Inflammatory macrophage treated with lipopolysaccharide for 1 hour (primary cell): Measurements from ENCODE around the gene OR5B3.
"Not testable (repeated sequence)": the region's sequence is repeated elsewhere in the genome, so short reads cannot be mapped to it uniquely, and the experiment has no call there.

Experiments
- DNase-seq, 2 donors: peaks; one replicate each; pipeline ENCODE4 v3.0.0-alpha.2; 2020 to 2022

OR5B3 gene

DNA sequence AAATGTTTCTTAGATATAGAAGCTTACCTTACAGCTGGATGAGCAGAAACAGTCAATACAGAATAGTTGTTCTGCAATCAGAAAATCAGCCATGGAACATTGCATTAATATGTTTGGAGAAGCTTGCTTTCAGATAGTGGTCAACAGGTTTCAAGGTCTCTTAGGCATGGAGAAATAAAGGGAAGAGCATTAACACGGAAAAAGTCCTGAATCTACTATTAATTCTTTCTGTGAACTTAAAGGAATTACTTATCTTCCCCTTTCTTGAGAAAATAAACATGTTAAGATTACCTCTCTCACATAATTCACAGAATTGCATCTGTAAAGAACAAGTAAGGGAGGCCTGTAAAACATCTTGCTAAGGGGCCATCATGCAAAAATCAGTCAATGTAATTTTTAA lies at the start of gene OR5B3:
Gene OR5B3, minus strand, starts transcription at position 101 of the 400 bp plus-strand sequence. CDS start 3,465 bp downstream, outside the sequence.
- DNase-seq, result no peak

DNA sequence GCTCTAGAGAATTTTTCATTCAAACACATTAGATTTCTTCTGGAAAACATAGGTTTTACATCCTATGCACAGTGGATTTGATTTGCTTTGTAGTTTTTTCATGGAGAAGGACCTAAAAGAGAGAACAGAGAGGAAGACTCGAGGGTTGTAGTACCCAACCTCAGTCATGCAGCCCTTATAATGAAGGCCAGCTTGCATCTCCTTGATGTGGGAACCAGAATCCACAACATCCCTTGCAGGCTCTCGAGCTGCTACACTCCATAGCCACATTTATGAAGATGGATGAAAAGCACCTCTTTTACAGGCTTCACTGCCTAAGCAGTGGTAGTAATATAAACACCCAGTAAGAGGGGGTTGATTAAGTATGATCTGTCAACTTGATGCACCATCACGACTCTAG lies 44.9 kb upstream of the OR5B3 start:
- no peak for DNase-seq

DNA sequence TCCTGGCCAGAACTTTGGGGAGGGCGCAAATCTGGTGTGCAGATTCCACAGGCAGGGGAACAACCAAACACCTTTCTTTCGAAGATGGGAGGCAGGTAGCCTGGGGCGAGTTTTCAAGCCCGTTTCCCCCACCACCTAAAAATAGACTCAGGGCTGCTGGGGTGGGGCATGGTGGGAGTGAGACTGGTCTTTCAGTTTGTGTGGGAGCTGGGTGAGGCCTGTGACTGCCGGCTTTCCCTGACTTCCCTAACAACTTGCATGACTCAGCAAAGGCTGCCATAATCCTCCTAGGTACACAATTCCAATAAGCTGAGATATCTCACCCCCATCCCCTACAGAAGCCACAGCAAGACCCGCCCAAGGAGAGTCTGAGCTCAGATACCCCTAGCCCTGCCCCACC lies 39.6 kb upstream of the OR5B3 start:
- DNase-seq, result no peak

DNA sequence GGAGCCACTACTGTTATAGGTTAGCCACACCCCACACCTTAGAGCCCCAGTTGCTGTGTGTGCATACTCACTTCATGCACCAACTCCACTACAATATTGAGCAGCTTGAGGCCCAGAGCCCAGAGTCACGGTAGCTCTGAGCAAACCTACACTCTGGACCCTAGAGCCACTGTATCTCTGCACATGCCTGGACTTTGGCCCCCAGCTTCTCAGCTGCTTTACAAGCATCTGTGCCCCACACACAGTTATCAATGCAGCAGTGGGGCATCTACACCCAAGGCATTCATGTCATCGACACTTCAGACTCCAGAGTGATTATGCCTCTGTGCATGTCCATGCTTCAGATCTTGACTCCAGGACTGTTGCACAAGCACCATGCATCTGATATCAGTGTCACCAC lies 37.6 kb upstream of the OR5B3 start:
- no peak for DNase-seq

DNA sequence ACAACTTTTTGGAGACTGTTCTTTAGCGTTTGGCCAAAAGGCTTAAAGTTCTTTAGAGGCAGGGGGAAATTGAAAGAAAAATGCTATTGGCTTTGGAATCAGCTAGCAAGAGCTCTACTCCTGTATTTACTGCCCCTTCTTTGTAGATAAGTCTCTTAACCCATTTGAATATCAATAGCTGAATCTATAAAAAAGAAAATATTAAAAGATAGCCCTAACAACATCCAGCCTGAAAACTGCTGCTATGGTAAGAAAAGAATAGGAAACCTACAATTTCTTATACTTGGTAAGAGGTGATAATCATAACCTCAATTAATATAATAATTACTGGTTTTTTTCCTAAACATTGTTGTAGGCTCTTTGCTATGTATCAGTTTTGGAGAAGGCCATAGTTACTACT lies 35.5 kb upstream of the OR5B3 start, which contains the start of gene OR5B12:
Gene OR5B12, minus strand, starts transcription at position 101 of the 400 bp plus-strand sequence. CDS start 2,085 bp downstream, outside the sequence.
- no peak for DNase-seq

DNA sequence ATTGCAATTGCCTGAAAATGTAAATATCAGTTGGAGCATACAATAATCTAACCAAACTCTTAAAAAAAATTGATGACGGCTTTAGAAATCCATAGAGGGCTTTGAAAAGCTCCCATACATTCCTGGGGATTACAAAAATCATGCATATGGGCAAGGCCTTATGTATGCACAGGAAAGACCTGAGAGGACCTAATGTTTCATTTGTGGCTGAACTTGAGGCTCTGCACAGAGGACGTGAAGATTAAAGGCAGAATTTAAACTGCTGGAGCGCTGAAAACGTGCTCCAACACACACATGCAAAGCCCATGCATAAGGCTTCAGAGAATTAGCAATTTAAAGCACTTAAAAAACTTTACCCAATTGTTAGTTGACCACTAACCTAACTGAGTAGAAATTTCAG lies 31.8 kb upstream of the OR5B3 start:
- DNase-seq, result no peak

DNA sequence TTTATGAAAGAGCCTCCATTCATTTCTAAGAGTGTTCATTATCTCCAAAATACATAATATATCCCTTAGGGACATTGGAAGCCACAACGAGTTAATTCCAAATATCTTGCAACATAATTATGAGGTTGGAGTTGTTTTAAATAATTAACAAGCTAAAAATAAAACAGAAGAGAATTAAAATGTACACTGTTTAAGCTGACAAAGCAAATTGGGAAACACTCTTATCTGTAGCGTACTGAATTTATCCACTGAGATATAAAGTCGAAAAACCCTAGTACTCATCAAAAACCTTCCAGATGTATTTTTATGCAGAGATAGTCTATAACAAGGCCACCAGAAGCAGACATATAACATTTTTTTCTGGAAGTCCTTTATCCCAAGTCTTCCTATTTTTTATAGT lies 27.5 kb upstream of the OR5B3 start:
- no peak for DNase-seq

DNA sequence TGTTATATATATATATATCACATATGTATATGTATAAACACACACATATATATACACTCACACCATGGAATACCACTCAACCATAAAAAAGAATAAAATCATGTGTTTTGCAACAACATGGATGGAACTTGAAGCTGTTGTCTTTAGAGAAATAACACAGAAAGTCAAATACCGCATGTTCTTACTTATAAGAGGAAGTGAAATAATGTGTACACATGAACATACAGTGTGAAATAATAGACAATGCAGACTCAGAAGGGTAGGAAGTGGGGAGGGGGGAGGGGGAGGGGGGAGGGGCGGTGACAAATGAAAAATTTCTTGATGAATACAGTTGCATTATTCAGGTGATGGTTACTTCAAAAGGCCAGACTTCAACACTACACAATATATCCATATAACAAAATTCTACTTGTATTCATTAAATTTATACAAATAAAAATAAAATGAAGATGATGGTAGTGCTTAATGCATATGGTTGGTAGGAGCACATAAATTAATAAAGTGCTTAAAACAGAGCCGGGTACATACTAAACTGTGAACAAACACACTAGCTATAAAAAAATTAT lies 27.0 kb upstream of the OR5B3 start:
- no peak for DNase-seq

DNA sequence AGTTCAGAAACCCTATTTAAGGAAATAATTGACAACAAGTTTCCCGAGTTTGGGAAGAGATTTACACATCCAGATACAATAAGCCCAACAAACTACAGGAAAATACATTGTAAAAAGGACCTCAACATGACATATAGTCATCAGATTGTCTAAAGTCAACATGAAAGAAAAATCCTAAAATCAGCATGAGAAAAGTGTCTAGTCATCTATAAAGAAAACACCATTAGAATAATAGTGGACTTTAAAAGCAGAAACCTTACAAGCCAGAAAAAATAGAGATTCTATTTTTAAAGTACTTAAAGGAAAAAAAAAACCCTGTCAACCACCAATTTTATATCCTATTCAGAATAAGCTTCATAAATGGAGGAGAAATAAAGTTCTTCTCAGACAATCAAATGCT lies 22.6 kb upstream of the OR5B3 start:
- DNase-seq, result no peak

DNA sequence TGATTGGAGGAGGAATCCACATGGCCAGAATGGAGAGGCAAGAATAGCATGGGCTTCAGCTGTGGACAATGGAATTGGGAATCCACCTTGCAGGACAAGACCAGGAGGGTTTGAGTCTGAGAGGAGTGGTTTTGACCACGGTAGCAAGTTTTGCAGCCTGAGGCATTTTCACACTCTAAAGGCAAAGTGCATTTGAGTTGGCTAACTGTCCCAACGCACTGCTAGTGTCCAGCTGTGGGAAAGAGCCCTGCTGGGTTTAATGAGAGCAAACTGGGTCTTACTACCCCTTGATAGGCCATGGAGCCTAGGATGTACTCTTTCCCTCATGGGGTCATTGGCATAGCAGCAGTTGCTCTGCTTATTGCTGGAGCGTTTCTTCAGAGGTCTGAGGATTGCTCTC lies 21.3 kb upstream of the OR5B3 start, which contains the start of gene OR5B2:
Gene OR5B2, minus strand, starts transcription at position 101 of the 400 bp plus-strand sequence. CDS start 4,860 bp downstream, outside the sequence.
- DNase-seq, result no peak

DNA sequence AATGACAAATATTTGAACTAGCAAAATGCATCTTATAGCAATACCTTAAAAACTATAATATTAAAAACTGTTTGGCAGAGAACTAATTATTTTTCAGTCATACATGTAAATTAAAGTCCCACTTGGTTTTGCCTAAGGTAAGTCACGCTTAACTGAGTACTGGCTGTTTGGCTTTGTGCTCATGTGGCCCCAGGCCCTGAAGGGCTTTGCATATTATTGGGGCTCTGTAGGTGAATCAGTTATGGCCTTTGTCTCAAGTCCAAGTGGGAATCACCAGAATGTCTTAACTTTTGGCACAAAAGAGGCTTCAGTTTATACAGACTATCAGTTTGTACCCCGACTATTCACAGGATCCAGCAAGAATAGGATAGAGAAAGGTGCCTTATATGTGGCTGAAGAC lies 7.1 kb downstream of the OR5B3 start:
- not testable (repeated sequence) for DNase-seq

DNA sequence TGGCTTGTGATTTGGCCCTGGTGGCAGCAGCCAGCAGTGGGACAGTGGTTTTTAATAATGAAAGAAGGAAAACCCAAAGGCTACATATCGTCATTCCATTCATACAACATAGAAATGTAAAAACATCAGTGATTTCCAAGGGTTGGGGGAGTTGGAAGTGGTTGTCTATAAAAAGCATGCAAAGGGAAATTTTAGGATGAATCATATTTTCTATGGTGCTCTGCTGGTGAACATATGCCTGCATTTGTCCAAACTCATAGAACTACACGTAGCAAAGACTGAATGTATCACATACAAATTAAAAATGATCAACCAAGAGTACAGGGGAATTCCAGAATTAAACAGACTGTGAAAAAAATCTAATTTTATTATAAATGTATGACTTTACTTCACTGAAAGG lies 11.1 kb downstream of the OR5B3 start:
- DNase-seq, result no peak

DNA sequence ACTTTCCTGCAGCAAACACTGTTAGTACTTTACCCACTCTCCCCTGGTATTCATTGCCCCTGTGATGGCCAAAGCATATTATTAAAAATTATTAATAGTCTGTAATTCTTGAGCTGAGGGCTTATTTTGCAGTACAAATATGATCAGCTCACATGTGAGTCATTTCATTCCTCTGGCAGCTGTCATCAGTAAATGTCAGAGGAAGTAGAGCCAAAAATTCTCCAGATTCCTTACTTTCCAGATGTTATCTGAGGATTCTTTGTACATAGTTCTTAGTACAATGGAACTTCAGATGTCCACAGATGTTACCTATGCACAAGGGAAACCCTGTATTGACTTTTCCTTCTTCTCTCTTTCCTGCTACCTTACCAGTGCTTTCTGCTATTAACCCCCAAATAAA lies 12.5 kb downstream of the OR5B3 start:
- no peak for DNase-seq

DNA sequence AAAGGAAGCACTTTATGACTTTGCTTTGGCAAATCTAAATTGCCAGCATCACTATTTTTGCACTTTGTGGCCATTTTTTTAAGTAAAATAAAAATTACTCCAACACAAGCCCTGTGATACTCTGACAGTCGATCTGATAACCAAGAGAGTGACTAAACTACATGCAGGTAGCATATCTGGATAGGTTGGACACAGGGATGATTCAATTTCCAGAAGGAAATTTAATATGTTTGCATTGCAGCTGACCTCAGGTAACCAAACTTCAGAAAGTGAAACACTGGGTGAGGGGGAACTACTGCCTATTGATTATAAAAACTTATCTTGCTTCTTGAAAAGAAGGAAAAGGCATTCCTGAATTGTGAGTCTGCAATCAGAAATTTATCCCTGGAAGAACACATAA lies 13.9 kb downstream of the OR5B3 start:
- DNase-seq, result no peak

DNA sequence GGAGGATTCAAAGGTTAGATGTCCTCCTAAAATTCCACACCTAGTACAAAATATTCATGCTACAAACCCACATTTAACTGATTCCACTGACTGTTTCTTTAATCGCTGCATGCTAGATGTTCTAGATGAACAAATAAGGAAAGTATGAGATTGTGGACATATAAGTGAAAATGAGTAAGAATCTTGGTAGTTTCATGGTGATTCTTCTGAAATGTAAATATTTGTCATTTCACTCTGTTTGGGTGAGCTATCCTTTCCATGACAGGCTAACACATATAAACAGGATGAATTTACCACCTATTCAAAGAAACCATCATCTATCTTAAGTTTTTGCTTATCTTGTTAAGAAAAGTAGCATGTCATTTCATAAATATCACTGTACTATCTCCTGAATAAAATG lies 14.8 kb downstream of the OR5B3 start:
- no peak for DNase-seq

DNA sequence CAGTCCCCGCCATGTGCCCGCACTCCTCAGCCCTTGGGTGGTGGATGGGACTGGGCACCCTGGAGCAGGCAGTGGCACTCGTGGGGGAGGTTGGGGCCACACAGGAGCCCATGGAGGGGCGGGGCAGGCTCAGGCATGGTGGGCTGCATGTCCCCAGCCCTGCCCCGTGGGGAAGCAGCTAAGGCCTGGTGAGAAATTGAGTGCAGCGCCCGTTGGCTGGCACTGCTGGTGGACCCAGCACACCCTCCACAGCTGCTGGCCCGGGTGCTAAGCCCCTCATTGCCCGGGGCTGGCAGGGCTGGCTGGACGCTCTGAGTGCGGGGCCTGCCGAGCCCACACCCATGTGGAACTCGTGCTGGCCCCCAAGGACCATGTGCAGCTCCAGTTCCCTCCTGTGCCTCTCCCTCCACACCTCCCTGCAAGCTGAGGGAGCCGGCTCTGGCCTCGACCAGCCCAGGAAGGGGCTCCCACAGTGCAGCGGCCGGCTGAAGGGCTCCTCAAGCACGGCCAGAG lies 16.1 kb downstream of the OR5B3 start:
- DNase-seq, result no peak

DNA sequence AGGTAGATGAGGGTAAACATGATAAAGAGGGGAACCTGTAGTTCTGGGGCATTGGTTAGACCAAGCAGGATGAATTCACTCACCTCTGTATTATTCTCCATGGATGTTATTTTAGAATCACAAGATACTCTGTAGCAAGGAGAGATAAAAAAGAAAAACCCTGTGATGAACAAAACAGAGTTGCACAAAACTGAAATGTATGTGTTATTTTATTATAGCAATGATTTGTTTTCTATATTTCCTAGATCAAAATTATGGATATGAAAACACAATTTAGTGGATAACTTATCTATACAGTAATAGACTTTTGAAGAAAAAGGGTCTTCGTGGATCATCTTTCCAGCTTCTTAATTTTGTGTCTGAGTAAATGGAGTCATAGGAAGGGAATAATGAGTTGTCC lies 47.7 kb downstream of the OR5B3 start, which contains the start of gene OR5B17:
Gene OR5B17, minus strand, starts transcription at position 101 of the 400 bp plus-strand sequence. Its CDS starts 0 bp downstream, at position 101.
- DNase-seq, result no peak

DNA sequence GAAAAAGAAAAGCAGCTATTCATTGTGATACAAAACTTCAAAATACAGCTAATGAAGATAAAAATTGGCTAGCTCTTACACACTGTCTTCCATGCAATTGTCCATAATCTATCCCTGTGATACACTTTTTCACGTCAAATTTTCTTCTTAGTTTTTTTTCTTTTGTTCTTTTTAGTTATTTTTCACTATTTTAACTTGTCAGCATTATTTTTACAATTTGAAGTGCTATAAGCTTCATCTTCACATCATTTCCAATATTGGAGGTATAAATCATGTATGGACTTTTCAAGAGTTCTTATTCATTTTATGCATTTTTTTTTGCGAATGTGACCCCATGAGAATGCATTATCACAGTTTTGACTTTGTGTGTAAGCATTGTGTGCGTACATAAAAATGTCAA lies 51.9 kb downstream of the OR5B3 start:
- DNase-seq, result no peak
